GM23248 (cell line): Measurements from ENCODE around the gene LILRA6. TPM values are rescaled to one million over a fixed set of nuclear protein-coding genes. Genes with fewer than 3 reads are reported as not detected.
"Not testable (repeated sequence)": the region's sequence is repeated elsewhere in the genome, so short reads cannot be mapped to it uniquely, and the experiment has no call there.

Experiments
- DNase-seq: peaks from one replicate; pipeline ENCODE4 v3.0.0-alpha.2; 2015
- H2AFZ ChIP-seq: fragments of 200-600 bp; sonication (generic); 2 replicates; pipeline ENCODE4 v1.6.1; 2016; ENCODE audit warnings: antibody characterized with exemption
- H3F3A ChIP-seq: fragments of 200-600 bp; sonication (generic); 2 replicates; pipeline ENCODE4 v1.6.1; 2016; ENCODE audit warnings: mild to moderate bottlenecking, antibody characterized with exemption, mixed run types; ENCODE audit not compliant: insufficient read depth
- H3K27ac ChIP-seq: fragments of 200-600 bp; sonication (generic); 2 replicates; pipeline ENCODE4 v1.5.1; 2016; ENCODE audit warnings: mild to moderate bottlenecking
- H3K27me3 ChIP-seq: fragments of 200-600 bp; sonication (generic); replicated peaks from 2 replicates; pipeline ENCODE4 v1.6.1; 2016; ENCODE audit warnings: mild to moderate bottlenecking; ENCODE audit not compliant: insufficient read depth
- H3K36me3 ChIP-seq: fragments of 200-600 bp; sonication (generic); 2 replicates; pipeline ENCODE4 v1.6.1; 2016; ENCODE audit warnings: low read depth, mild to moderate bottlenecking
- H3K4me1 ChIP-seq: fragments of 200-600 bp; sonication (generic); 2 replicates; pipeline ENCODE4 v1.6.1; 2016; ENCODE audit warnings: mild to moderate bottlenecking; ENCODE audit not compliant: insufficient read depth
- H3K4me2 ChIP-seq: fragments of 200-600 bp; sonication (generic); one replicate; pipeline ENCODE4 v1.6.1; 2016; ENCODE audit warnings: mild to moderate bottlenecking; ENCODE audit not compliant: unreplicated experiment
- H3K4me3 ChIP-seq: fragments of 200-600 bp; sonication (generic); 2 replicates; pipeline ENCODE4 v1.5.1; 2016; ENCODE audit warnings: mild to moderate bottlenecking
- H3K79me2 ChIP-seq: fragments of 200-600 bp; sonication (generic); 2 replicates; pipeline ENCODE4 v1.6.1; 2016; ENCODE audit warnings: mild to moderate bottlenecking; ENCODE audit not compliant: insufficient read depth
- H3K9ac ChIP-seq: fragments of 200-600 bp; sonication (generic); 2 replicates; pipeline ENCODE4 v1.6.1; 2016; ENCODE audit warnings: mild to moderate bottlenecking
- H3K9me2 ChIP-seq: fragments of 200-600 bp; sonication (generic); 2 replicates; pipeline ENCODE4 v1.6.1; 2016; ENCODE audit warnings: mixed run types, mild to moderate bottlenecking, moderate library complexity; ENCODE audit not compliant: insufficient read depth
- H3K9me3 ChIP-seq: fragments of 200-600 bp; sonication (generic); one replicate; pipeline ENCODE4 v1.6.1; 2017; ENCODE audit warnings: low read depth
- H4K20me1 ChIP-seq: fragments of 200-600 bp; sonication (generic); 2 replicates; pipeline ENCODE4 v1.6.0; 2016; ENCODE audit not compliant: insufficient read depth
- EZH2 ChIP-seq: fragments of 200-600 bp; sonication (generic); IDR thresholded peaks from 2 replicates; pipeline ENCODE4 v1.6.1; 2018; ENCODE audit warnings: antibody characterized with exemption, mild to moderate bottlenecking; ENCODE audit not compliant: insufficient read depth, poor library complexity, severe bottlenecking
- EZH2phosphoT487 ChIP-seq: fragments of 200-600 bp; sonication (generic); IDR thresholded peaks from 2 replicates; pipeline ENCODE4 v1.6.1; 2018; ENCODE audit warnings: antibody characterized with exemption, moderate library complexity, mild to moderate bottlenecking, low read depth; ENCODE audit not compliant: insufficient read depth
- WGBS, 2 experiments: methylation state at CpG; one replicate each; pipeline ENCODE4 v1.1.6; 2015 to 2017; ENCODE audit warnings: low lambda C conversion rate in 2 of 2, low coverage in 1 of 2; ENCODE audit errors: missing lambda C conversion rate in 2 of 2; 5-methylcytosine and 5-hydroxymethylcytosine counted together
- in situ Hi-C: fragments of 300-500 bp; cut with MboI; formaldehyde crosslinking; loops from 2 replicates; pipeline ENCODE4 v1.15.0; 2020
- polyA plus RNA-seq: library from polyadenylated mRNA; unstranded; fragments of >200 nt; fragmentation: Nextera tagmentation; extraction: Ambion mirVana; gene quantifications from 2 replicates; pipeline ENCODE4 v1.2.1, GENCODE V29; 2016
- total RNA-seq: library from RNA; depleted of rRNA; stranded (reverse); fragments of >200 nt; shearing (Covaris generic); gene quantifications from 2 replicates; pipeline ENCODE4 v1.2.3, GENCODE V29; 2014

The LILRA6 gene
- total and polyA plus RNA-seq, 2 experiments from 2014 or later: not detected

- no peaks in the 10 kb centered on the region for H3K9me3 ChIP-seq
- no peak overlapping the region for H3K27ac ChIP-seq
- no peaks in the 10 kb centered on the region for H3K9me2 ChIP-seq
- no peak overlapping the region for H3K4me3 ChIP-seq
- no peaks in the 10 kb centered on the region for H3K4me1 ChIP-seq
- H3K27me3 ChIP-seq: peaks cover 10% of the 10 kb centered on the region
- no peak overlapping the region for H3K4me2 ChIP-seq
- H3K36me3 ChIP-seq: no peaks in the 10 kb centered on the region
- H3F3A ChIP-seq: no peaks in the 10 kb centered on the region
- no peaks in the 10 kb centered on the region for H3K79me2 ChIP-seq
- no peaks in the 10 kb centered on the region for H4K20me1 ChIP-seq
- H3K9ac ChIP-seq: no peak overlapping the region
- no peak overlapping the region for H2AFZ ChIP-seq
- TF ChIP-seq EZH2phosphoT487: no peak
- no peak for TF ChIP-seq EZH2
- no peak for DNase-seq
- 38 to 43% methylated on average over 5 of the region's 5 CpGs for WGBS, 2 experiments
- in situ Hi-C loops: no loop called here
These were observed 8.6 kb downstream of the LILRA6 start for GRCh38 chr19:54233941-54234340.

- Histone ChIP-seq H3K4me1 (no peaks in the 10 kb centered on the region), H3K36me3 (no peaks in the 10 kb centered on the region), H3K27ac (no peak overlapping the region), H3K4me3 (no peak overlapping the region), H4K20me1 (no peaks in the 10 kb centered on the region), H3K9me2 (no peaks in the 10 kb centered on the region), H3K79me2 (no peaks in the 10 kb centered on the region), H3F3A (no peaks in the 10 kb centered on the region), H2AFZ (no peak overlapping the region), H3K4me2 (no peak overlapping the region), H3K9me3 (no peaks in the 10 kb centered on the region), H3K27me3 (peaks cover 12% of the 10 kb centered on the region), H3K9ac (no peak overlapping the region)
- TF ChIP-seq EZH2 (no peak), EZH2phosphoT487 (no peak)
- in situ Hi-C loops: no loop called here
- WGBS, 2 experiments: 10 to 15% methylated on average over 21 of the region's 21 CpGs
- peak; percentile 86 for DNase-seq
These were observed 11.3 kb downstream of the LILRA6 start for GRCh38 chr19:54231077-54231931.

GRCh38 chr19:54230031-54230430 lies 12.6 kb downstream of the LILRA6 start:
- Histone ChIP-seq H2AFZ (no peak overlapping the region), H3K36me3 (no peaks in the 10 kb centered on the region), H3K9ac (no peak overlapping the region), H3F3A (no peaks in the 10 kb centered on the region), H3K27ac (no peak overlapping the region), H3K4me3 (no peak overlapping the region), H3K79me2 (no peaks in the 10 kb centered on the region), H3K27me3 (peaks cover 11% of the 10 kb centered on the region), H3K9me2 (no peaks in the 10 kb centered on the region), H4K20me1 (no peaks in the 10 kb centered on the region), H3K4me2 (no peak overlapping the region), H3K9me3 (no peaks in the 10 kb centered on the region), H3K4me1 (no peaks in the 10 kb centered on the region)
- in situ Hi-C loops: no loop called here
- DNase-seq: no peak
- WGBS, 2 experiments: 65 to 69% methylated on average over 7 of the region's 7 CpGs
- no peak for TF ChIP-seq EZH2
- TF ChIP-seq EZH2phosphoT487: no peak

- H3K27ac ChIP-seq: no peak overlapping the region
- H2AFZ ChIP-seq: no peak overlapping the region
- no peaks in the 10 kb centered on the region for H4K20me1 ChIP-seq
- H3K79me2 ChIP-seq: no peaks in the 10 kb centered on the region
- no peak for TF ChIP-seq EZH2phosphoT487
- no peak for TF ChIP-seq EZH2
- no peak overlapping the region for H3K4me3 ChIP-seq
- no peaks in the 10 kb centered on the region for H3K4me1 ChIP-seq
- no peaks in the 10 kb centered on the region for H3K9me2 ChIP-seq
- no peak for DNase-seq
- no peaks in the 10 kb centered on the region for H3K9me3 ChIP-seq
- no peak overlapping the region for H3K9ac ChIP-seq
- H3F3A ChIP-seq: no peaks in the 10 kb centered on the region
- WGBS, 2 experiments: 55 to 61% methylated on average over 8 of the region's 8 CpGs
- H3K36me3 ChIP-seq: no peaks in the 10 kb centered on the region
- H3K4me2 ChIP-seq: no peak overlapping the region
- peaks cover 5% of the 10 kb centered on the region; the same call in 1 of the 2 replicates for H3K27me3 ChIP-seq
- in situ Hi-C loops: no loop called here
These were observed 13.4 kb downstream of the LILRA6 start for GRCh38 chr19:54229146-54229545.

- H3K27ac ChIP-seq, H3K36me3 ChIP-seq, H3K27me3 ChIP-seq, H3K9me2 ChIP-seq, H3K9ac ChIP-seq, in situ Hi-C loops, H3K79me2 ChIP-seq, H3K4me3 ChIP-seq, H3K4me1 ChIP-seq, H3K4me2 ChIP-seq, H3K9me3 ChIP-seq, H2AFZ ChIP-seq, H3F3A ChIP-seq, DNase-seq, H4K20me1 ChIP-seq: not testable (repeated sequence)
- WGBS, 2 experiments: 81 to 82% methylated on average over 7 to 9 of the region's 10 CpGs
These were observed 18.0 kb downstream of the LILRA6 start for GRCh38 chr19:54224619-54225018.

GRCh38 chr19:54223937-54224281 lies 18.7 kb downstream of the LILRA6 start:
- in situ Hi-C loops, H2AFZ ChIP-seq, H3K36me3 ChIP-seq, H3K9me2 ChIP-seq, DNase-seq, H3K27me3 ChIP-seq, H3K27ac ChIP-seq, H3K79me2 ChIP-seq, H3K4me2 ChIP-seq, H3K4me3 ChIP-seq, H3K9me3 ChIP-seq, H3K9ac ChIP-seq, H4K20me1 ChIP-seq, H3F3A ChIP-seq, H3K4me1 ChIP-seq: not testable (repeated sequence)
- 55 to 67% methylated on average over 5 of the region's 5 CpGs for WGBS, 2 experiments
